Stimulated activated naive CD4-positive, alpha-beta T cell treated with Interleukin-2 at 50 U/mL for 16 hours (primary cell): ENCODE data around the gene AQP4.

Experiments
- DNase-seq: peaks from one replicate; lab custom pipeline; 2025; lab: John Stamatoyannopoulos, UW

The AQP4 gene, protein sequence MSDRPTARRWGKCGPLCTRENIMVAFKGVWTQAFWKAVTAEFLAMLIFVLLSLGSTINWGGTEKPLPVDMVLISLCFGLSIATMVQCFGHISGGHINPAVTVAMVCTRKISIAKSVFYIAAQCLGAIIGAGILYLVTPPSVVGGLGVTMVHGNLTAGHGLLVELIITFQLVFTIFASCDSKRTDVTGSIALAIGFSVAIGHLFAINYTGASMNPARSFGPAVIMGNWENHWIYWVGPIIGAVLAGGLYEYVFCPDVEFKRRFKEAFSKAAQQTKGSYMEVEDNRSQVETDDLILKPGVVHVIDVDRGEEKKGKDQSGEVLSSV

DNA sequence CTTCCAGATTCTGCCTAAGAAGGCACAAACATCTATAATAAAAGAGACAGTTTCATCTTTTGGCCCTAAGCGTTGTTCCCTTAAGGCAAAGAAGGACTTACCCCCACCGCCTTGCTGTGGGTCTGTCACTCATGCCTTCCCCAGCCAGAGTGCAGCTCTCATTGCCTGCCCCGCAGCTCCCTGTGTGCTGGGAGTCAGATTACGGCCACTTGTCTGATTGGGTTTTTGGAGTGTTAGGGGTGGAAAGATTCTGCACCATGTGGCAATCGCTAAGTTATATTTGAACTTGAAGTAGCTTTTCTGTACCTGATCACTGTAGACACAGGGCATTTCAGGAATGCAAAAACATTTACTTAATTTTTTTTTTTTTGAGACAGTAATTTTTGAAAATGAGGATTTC lies at the start of gene AQP4:
Gene AQP4 (minus strand): TSS at position 151 of the 400 bp plus-strand sequence. CDS start 18 bp downstream, at position 133.
- DNase-seq: no peak

DNA sequence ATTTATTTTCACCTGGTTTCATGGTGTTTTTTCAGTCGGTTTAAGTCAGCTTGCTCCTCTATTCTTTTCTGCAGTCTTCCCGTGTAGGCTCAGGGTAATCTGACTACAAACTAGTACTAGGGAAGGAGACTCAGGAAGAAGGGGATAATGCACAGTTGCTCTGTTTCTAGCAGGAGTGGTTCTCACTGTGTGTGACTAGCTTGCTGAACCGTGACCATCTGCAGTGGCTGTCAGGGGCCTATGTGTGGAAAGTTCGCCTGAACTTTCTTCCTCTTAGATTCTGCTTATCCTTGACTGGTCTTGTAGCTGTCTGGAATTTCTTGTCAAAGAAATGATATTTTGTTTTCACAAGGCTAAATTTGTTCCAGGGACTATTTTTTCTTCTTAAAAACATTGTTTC lies 46.3 kb upstream of the AQP4 start:
- DNase-seq: no peak

DNA sequence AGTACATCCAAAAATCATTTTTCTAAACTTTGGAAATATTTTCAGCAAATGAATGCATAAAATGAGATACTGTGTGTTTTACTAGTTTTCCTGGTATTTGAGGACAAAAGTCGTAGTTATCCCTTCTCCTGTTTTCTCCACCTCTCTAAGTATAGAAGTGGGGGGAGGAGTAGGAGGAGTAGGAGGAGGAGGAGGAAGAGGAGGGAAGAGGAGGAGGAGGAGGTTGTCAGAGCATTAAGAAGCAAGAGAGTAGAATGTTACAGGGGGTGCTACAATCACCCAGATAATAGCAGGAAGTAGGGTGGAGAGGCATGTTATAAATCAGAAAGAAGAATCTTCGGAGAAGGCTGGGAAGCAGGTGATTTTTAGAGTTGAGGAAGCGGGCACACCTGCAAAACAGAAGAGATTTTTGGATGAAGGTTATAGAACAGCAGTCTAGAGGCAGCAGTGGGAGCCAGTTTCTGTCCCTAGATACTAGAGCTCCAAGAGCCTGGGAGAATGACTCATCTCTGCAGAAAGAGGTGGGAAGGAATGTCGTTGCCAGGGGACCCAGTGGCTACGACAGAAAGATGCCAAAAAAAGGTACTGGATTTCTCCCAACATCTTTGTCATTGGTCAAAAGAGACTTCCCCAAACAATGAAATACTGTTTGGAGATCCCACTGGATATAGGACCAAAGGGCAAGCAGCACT lies 44.2 kb upstream of the AQP4 start:
- no peak for DNase-seq

DNA sequence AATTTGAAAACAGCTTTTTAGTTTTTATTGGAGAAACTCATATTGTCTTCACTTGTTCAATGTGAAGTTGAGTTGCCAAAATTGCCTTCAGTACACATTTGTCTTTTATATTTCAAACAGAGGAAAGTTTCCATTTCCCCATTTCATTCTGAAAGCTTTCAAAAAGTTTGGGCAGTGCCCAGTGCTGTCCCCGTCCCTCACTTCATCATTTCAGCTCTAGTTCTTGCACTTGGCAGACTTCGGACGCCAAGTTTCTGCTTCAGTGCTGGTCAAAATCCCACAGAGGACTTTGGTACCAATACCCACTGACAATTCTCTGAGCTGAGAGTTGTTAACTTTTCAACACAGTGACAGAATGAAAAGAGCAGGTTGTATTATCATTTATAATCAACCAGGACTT lies 43.4 kb upstream of the AQP4 start:
- DNase-seq: no peak

DNA sequence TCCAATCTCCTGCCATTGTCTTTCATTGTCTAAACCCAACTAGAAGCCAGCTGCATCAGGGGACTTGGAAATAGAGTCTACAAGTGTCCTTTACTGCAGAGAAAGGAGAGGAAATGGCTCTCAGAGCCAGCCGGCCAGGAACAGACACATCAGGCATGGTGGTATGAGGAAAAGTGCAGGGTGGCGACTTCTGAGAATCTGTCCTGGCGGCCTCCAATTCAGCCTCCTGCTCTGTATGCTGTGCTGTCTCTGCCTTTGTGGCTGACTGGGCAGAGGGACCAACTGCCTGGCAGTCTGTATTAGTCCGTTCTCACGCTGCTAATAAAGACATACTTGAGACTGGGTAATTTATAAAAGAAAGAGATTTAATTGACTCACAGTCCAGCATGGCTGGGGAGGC lies 36.8 kb upstream of the AQP4 start:
- DNase-seq: no peak

DNA sequence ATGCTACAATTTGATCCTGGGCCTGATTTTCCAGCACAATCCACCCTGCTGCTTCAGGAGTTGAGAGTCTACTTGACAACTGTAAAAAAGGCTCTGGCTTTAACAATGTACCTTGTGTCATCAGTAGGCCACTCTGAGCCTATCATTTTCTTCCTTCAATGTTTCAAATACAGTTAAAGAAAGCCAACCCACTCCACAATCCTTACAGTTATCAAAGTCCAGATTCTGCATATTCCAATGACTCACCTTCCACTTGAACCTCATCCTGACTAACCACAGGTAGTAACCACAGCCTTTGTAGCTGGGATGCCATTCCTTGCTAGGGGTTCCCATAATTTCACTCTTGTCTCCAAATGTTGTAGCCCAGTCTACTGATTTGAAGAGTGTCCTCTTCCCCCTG lies 35.5 kb upstream of the AQP4 start:
- no peak for DNase-seq

DNA sequence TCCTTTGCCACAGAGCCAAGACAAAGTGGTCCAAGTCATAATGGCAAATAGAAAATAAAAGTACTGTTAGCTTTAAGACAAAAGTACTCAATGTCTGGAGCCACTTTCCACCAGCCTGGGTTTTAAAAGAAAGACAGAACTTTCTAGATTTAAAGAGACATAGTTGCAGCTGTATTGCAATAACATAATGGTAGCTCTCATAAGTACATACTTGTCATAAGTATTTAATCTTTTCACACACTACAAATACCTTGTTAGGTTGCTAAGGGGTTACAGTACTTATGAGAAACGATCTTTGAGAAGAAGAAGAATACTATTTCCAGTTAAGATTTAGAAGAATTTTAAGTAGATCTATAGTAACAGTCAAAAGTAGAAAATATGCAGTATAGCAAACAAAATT lies 28.9 kb upstream of the AQP4 start:
- DNase-seq: no peak

DNA sequence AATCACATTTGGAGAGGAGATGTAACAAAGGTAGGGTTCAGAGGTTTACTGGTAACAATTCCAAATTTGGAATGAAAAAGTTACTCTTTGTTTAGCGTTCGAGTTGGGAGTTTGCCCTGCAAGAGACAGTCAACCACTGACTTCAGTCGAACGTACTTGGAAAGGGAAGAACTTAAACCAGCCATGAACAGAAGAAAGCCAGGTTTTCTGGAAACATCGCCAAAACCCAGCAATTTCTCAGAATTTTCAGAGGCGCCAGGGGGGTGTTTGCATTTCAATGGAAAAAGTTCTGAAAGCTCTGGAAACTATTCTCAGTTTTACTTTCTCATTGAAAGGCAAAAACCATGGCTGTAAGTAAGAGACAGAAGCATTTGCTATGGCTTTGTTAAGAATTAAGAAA lies 28.5 kb upstream of the AQP4 start:
- DNase-seq: no peak

DNA sequence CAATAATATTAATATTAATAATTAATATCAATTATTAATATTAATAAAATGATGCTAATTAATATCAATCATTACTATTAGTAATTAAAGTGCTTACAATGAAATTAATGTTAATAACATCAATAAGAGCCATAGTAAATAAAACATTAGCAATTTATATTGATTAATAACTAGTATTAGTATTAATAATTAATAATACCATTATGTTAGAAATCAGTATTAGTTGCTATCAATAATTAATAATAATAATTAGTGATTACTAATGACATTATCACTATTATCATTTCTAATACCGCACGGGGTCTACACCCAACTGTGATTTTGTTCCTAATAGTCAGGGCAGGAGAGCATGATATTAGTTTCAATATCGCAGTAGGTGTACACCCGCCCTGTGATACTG lies 22.8 kb upstream of the AQP4 start:
- no peak for DNase-seq

DNA sequence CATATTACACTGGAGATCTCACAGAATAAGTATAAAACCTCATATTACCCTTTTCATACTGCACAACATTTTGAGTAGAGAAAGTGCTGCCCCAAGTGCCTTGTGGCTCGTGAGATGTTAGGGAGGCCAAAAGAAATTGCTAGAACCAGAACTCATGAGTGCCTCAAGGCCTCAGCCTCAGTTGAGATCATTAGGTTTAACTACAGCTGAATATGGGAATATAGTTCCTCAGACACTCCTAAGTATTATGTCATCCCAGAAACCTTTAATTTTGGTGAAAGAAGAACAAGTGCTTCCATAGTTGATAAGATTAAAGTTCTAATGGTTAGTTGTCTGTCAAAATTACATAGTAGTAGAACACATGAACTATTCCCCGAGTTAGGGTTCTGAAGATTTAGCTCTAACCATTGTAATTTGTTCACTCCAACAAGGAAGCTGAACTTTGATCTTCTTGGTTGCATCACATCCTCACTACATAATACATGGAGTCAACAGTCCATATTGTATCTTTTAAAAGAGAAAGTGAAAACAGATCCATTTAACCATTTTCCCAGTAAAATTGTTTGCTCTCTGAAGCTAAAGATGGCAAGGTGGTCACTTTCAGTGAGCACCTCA lies 9.6 kb upstream of the AQP4 start:
- no peak for DNase-seq

DNA sequence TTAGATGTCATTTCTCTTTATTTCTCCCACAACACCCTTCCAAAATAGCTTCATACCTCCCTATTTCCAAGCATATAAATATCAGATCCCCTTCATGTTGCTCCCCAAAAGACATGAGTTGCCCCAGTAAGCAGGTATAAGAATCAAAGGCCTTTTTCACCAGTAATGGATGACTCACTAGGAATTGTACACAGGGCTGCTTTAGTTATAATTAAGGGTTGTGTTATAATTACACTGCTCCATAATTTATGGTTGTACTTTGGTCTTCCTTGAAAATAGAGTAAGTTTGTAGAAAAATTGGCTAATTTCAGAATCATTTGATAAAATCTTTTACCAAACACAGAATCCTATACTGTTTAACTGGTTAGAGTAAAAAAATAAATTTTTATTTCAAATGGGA lies 8.8 kb upstream of the AQP4 start:
- no peak for DNase-seq

DNA sequence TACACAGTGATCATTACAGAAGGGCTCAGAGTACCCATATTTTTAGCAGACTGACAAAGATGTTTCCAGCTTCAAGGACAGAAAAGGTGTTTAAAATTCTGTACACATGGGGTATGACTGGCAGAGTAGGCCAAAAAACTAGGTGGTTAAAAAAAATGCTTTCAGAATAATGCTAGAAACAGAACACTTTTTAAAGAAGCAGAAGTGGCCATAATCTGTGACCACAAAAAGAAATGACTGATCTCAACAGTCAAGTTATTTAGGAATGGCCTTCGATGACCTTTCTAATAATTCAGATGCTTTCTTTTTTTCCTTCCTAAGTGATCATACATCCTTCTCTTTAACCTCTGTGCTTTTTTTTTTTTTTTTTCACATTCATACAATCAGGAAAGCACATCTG lies 4.1 kb upstream of the AQP4 start:
- DNase-seq: no peak

DNA sequence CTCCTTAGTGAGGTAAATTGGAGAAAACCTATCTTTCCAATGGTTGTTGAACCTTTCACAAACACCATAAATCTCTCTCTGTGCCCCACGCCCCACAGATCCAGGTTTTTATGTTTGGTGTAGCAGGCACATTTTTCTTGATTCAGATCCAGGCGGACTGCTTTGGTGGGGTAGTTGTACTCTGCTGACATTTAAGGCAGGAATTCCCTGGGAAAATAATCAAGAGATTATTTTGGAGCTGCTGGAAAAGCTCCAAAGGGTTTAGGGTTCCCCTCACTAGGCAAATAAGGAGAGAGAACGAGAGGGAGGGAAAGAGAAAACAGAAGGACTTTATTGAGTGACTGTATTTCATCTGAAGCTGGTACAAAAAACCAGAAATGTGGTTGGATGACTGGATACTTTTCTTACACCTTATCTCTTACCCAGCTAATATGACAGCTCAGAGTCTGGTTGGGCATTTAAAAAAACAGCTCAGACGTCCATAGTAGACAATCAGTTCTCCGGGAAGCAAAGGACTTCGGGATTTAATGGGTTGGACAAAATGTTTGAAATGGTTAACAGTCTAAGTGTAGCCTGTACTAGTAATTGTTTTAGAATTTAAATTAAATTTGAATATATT lies 3.6 kb upstream of the AQP4 start:
- no peak for DNase-seq

DNA sequence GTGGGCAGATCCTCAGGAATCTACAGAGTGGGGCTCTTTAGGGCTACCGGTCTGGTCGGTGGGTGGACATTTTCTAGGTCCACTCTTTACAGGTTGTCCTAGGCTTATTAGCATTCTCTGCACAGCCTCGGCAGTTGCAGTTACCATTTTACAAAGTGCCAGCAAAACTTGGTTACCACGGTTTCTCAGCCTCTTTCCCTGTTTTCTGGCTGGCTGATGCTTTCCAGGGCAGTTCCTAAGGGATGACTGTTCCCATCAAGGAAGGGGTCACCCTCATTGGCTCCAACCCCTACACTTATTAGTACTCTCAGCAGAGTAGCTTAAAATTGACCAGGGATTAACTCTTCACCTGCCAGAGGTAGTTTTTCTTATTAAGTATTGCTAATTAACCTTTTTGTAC lies 2.0 kb upstream of the AQP4 start:
- no peak for DNase-seq

DNA sequence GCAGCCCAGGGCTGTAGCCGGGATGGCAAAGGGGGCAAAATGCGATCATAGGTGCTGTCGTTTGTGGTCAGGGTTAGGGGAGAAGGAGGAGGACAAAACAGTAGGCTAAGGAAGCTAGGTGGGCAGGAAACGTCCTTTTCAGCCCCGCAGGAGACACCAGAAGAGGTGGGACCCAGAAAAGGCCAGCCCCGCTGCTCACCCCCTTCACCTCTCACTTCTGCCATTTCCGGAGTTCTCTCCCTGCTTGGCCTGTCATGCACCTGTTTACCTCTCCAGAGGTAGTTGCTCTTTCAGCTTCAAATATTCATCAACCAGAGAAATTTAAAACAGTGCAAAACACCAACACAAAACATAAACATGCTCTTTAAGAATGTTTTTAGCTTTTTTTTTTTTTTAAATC lies 849 bp downstream of the AQP4 start:
- no peak for DNase-seq

DNA sequence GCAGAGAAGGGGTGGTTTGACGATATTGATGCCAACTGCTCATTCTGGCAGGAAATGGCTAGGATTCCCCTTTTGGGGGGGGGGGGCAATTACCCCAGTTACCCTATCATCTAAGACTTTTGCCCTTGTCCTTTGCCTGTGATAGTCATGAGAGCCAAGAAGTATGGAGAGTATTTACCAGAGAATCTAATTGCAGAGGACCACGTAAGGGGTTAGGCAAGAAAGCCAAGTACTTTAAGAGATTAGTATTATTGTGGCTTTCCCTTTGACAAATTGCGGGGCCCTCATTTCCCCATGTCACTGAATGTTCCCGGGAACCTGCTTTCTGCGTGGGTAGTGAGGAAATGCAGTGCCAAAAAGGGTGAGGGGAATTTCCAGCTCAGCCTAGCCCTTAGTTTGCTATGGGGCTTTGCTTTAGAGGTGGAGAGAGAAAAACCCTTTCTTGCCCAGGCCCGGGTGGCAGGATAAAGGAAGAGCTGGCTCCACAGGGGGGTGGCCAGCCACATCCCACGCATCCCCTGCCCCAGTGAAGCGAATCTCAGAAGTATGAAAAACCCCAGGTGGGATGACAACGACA lies 1.5 kb downstream of the AQP4 start:
- no peak for DNase-seq

DNA sequence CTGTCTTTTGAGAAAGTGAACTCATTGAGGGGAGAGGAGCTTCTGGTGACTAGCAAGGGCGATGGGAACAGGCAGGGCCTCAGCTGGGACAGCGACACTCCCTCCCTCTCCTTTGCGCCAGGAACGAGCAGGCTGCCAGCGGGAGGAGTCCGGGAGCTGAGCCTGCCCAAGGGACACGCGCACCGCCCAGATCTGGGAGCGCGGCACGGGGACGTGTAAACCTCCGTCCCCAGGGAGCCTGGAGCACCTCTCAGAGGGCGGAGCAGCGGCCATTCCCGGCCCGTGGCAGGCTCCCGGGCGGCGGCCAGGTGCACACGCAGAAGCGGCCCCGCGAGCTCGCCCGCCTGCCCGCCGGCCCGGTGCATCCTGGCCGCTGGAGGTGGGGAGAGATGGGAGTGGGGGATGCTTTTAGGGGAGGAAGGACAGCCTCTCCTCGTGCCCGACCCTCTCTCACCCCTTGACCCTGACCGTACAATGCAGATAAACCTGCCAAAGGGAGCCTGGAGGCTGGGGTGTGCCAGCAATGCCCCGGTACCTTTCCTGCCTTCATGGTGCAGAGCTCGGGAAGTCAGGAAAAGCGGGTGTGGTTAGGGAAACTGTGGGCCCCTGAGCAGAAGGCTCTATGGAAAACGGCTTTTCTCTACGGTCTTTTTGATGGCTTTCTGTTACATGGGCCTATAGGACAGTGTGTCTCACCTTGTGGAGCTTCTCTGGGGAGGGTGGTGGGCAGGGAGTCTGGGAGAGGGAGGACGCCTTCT lies 2.2 kb downstream of the AQP4 start:
- no peak for DNase-seq

DNA sequence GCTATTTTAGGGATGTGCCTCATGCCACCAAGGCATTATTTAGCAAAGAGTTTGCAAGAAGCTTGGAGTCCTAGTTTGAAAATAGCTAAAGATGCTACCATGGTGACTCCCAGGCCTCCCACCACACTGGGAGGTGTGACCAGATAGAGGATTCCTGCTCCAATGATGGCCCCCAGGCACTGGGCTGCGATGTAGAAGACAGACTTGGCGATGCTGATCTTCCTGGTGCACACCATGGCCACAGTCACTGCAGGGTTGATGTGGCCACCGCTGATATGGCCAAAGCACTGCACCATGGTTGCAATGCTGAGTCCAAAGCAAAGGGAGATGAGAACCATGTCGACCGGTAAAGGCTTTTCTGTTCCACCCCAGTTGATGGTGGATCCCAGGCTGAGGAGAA lies 3.4 kb downstream of the AQP4 start:
- no peak for DNase-seq

DNA sequence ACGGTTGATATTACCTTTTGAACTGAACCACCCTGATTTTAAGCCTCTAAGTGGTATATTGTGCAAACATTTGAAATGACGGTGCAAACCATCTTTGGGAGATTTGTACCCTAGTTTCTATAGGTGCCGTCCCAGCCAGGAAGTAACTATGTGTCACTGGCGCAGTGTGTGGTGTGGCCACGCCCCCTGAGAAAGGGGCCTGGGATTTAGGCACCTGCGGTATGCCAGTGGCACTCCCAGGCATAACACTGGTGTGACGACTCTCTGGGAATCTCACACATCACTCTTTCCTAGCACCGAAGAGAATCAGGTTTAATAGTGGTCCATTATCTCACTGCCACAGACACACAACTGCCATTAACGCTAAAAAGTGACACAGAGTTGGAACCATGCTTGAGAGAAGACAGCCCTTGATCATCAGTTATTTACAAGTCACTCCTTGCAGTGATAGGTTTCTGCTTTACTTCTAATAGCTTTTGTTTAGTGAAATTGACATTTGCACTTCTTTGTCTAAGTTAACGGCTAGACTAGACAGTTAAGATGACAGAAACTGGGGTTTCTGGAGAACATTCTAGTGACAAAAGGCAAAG lies 11.1 kb downstream of the AQP4 start:
- no peak for DNase-seq

DNA sequence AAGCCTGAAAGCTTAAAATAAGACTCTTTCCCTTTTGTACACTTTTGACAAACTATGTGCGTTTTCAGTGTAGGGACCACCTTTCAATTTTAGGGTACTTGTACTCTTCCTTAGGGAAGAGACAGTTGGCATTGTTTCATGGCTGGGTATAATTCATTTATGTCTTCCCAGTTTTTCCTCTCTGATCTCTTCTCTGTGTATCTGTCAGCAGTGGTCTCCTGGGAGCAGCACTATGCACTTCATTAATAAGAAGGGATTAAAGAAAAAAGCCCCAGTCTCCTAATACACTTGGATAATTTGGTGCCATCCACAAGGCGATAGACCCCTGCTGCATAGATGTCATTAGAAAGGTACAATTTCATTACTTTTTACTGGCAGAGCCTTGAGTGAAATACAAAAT lies 12.1 kb downstream of the AQP4 start:
- no peak for DNase-seq

DNA sequence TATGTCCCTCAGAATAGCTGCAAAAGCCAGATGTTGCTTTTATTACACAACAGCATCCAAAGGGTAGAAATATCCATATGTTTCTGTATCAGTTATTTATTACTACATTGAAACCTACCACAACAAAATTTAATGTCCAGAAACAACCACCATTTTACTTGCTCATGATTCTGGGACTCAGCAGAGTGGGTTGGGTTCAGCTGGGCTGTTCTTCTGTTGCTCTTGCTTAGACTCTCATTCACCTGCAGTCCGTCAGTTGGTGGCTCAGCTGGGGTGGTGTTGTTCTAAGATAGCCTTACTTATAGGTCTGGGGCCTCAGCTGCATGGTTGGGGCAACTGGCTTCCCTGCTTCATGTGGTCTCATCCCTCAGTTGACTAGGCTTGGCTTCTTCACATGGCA lies 21.7 kb downstream of the AQP4 start:
- no peak for DNase-seq

DNA sequence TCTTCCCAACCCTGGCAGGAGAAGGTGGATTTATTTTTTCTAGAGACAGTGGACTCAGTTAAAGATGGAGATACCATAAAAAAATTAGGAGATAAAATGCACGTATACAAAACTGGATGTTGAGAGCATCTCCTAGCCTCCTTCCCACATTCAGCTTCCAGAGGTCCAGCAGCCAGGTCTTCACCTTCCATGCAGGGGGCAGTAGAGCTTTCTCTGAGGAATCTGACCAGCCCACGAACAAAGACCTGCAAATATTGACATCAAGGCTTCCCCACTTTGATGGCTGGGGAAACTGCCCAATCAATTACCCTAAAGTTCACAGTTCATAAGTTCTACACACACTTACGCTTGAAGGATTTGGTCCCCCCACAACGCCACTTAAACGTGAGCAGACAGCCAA lies 24.5 kb downstream of the AQP4 start:
- no peak for DNase-seq
